HG03439 (cell line): ENCODE data around the gene ARHGEF11.
"Not testable (repeated sequence)": the region's sequence is repeated elsewhere in the genome, so short reads cannot be mapped to it uniquely, and the experiment has no call there.

Source experiments
- ATAC-seq: cut with Tn5 transposase; IDR thresholded peaks from one replicate; pipeline ENCODE4 v1.9.1; 2021; ENCODE audit warnings: mild to moderate bottlenecking, moderate library complexity; ENCODE audit not compliant: unreplicated experiment

Gene ARHGEF11

DNA sequence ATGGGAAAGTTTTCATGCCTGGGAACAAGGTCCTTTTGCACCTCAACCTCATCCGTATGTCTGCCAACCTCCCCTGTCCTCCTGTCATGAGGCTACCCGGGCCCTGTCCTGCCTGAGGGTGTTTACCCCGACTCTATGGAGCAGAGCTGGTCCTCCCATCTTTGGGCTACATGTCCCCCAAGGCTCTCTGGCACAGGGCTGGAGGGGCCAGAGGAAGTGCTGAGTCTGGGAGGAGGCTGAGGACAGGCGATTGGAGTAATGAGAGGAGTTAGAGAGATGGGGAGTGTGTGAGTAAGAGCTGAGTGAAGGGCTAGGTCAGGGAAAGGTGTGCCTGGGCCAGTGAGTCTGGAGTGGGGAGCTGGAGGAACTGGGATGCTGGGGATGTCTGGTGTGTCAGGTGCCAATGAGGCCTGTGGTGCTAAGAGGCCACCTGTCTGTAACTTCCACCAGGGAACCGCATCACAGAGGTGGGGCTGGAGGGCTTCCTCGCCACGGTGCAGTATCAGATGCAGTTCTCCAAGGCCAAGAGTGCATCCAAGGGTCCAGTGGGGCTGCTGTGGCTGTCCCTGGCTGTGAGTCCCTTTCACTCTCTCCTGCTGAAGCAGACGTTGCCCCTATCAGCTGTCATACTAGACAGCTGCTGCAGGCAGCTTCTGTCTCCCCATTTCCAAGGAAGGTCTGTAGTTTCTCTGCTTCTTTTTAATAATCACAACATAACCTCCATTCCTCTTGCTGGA is 113.4 kb downstream of the ARHGEF11 start:
- no peak for ATAC-seq

DNA sequence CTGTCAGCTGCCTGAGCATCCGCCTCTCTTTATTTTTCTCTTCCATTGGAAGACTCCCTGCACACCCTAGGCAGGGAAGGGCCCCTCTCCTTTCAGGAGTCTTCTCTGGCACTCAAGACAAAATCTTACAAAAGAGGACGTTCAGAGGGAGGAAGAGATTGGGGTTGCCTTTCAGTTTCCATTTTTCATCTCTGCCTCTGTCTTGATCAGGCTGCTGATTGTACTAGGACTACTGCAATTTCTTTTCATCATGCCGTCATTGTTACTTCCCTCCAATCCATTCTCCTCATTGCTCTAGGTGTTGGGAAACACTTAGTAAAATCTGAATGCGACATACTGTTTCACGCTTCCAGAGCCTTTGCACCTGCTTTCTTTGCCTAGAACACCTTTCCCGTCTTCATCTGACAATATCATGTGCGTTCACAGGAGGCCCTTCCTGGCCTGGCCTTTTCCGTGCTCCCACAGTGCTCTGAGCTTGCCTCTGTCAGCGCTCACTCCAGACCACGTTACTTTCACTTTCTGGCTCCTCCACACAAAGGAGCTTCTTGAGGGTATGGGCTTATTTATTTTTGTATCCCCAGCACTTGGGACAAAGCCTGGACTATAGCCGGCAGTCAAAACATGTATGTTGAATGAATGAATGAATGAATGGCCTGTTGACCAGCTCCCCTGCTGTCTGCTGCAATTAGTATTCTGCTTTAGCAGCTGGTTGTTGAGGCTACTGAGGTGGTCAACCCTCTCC is 114.2 kb downstream of the ARHGEF11 start:
- no peak for ATAC-seq

DNA sequence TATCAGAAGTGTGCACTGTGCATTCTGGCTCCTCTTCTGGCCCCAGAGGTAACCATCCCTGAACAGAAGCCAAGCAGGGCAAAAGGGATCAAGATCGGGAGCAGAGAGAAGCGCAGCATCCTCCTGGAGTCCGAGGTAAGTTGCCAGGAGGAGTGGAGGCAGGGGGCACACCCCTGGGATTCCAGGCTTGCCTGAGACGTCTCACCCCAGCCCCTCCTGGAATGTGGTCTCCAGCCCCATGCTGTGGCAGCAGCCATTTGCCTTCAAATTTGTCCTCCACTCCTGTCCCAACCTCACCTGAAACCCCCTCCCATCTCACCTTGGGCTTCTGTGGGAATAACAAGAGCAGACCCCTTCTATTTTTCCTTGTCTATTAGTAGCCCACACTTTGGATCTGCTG is 115.1 kb downstream of the ARHGEF11 start:
- no peak for ATAC-seq

DNA sequence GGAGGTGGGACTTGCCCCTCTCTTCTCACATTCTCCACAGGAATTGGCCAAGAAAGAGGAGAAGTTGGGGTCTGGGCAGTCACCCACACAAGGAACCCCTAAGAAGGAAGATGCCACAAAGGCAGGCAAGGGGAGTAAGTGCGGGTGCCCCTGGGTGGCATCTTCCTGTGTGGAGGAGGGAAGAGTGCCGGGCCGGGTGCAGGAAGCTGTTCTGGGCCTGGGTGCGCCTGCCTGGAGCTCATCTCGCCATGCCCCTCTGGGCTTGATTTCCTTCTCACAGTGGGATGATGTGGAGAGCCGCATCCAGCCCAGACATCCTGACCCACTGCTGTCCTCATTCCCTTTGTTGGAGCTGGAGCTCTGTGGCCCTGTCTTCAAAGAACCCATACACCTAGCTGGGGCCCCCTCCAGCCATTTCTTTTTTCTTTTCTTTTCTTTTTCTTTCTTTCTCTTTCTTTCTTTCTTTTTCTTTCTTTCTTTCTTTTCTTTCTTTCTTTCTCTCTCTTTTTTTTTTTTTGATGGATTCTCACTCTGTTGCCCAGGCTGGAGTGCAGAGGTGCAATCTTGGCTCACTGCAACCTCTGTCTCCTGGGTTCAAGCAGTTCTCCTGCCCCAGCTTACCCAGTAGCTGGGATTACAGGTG is 115.8 kb downstream of the ARHGEF11 start:
- no peak for ATAC-seq

- no peak for ATAC-seq
Measured at GRCh38 chr1:156928043-156928602, 117.4 kb downstream of the ARHGEF11 start.

- ATAC-seq, result no peak
Measured at GRCh38 chr1:156927215-156928042, 118.1 kb downstream of the ARHGEF11 start.

- ATAC-seq, result not testable (repeated sequence)
Measured at GRCh38 chr1:156926695-156927094, 118.8 kb downstream of the ARHGEF11 start.

- no peak for ATAC-seq
Measured at GRCh38 chr1:156926175-156926574, 119.4 kb downstream of the ARHGEF11 start.

DNA sequence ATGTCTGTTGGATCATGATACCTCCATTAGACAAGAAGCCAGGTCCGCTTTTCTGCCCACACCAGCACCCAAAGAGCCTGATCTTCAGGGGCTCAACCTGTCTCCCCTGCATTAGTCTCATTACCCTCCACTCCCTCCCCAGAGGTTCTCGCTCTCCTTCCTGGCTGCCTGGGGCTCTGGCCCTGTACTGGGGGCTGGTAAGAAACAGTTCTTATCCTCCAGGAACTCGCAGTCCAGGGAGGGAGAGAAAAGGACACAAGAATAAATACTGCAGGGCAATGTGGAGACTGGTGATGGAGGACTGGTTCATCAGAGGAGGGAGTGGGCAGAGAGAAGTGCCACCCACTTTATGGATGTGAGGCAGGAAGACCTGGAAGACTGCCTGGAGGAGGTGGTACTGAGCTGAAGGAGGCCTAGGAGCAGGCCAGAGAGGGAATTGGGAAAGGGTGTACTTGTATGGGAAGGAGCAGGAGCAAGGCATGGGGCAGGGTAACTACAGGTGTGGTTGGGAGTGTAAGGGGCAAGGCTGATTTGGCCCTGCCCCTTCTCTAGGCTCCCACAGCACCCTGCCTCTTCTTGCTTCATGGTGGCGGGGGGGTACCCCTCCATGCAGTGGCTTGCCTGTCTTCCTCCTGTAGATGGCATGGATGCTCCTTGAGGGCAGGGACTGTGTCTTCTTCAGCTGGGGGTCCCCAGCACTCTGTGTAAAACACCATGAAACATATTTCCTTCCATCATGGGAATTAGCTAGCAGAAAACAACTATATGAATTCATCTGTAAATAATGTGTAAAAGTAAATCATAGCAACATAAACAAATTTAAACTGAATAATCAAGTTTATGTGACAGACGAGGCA is 120.2 kb downstream of the ARHGEF11 start:
- no peak for ATAC-seq

DNA sequence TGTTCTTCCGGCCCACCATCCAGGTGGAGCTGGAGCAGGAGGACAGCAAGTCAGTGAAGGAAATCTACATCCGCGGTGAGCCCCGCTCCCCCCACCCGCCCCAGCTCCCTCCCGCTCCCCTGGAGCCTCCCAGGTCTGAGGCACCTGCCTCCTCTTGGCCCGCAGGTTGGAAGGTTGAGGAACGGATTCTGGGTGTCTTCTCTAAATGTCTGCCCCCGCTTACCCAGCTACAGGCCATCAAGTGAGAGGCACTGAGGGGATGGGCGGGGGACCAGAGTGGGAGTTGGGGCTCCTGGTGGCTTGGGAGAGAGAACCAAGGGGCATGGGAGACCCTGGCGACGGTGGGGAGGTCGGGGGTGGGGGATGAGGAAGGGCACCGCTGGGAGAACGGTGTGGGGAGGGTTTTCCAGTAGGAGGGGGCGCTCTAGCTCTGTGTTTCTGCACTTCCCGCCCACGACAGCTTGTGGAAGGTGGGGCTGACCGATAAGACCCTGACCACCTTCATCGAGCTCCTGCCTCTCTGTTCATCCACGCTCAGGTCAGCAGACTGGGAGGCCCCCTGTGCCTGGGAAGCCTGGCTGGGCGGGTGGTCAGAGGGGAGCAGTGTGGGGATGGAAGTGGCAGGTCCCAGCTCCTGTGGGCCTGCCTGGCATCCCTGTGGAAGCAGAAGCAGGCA is 120.9 kb downstream of the ARHGEF11 start:
- no peak for ATAC-seq

GRCh38 chr1:156923670-156924477 is 121.7 kb downstream of the ARHGEF11 start:
- ATAC-seq, result no peak

GRCh38 chr1:156922986-156923669 is 122.4 kb downstream of the ARHGEF11 start:
- no peak for ATAC-seq

DNA sequence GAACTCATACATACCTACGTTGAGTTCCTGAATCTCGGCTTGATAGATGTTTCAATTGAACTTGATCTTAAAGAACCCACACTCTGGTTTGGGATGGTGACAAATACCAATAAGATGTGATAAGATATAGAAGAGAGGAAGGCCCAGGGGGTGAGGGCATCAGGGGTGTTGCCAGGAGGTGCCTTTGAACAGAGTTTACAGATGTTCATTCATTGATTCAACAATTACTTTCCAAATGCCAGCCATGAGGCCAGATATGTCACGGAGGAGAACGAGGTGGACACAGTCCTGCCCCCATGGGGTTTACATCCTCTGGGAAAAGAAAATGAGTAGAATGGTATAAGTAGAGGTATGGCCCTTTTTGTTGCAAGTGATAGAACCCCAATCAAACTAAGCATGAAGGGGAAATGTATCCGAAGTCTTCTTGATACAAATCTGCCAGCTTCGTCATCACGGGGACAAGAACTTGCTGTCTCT is 124.5 kb downstream of the ARHGEF11 start:
- no peak for ATAC-seq

DNA sequence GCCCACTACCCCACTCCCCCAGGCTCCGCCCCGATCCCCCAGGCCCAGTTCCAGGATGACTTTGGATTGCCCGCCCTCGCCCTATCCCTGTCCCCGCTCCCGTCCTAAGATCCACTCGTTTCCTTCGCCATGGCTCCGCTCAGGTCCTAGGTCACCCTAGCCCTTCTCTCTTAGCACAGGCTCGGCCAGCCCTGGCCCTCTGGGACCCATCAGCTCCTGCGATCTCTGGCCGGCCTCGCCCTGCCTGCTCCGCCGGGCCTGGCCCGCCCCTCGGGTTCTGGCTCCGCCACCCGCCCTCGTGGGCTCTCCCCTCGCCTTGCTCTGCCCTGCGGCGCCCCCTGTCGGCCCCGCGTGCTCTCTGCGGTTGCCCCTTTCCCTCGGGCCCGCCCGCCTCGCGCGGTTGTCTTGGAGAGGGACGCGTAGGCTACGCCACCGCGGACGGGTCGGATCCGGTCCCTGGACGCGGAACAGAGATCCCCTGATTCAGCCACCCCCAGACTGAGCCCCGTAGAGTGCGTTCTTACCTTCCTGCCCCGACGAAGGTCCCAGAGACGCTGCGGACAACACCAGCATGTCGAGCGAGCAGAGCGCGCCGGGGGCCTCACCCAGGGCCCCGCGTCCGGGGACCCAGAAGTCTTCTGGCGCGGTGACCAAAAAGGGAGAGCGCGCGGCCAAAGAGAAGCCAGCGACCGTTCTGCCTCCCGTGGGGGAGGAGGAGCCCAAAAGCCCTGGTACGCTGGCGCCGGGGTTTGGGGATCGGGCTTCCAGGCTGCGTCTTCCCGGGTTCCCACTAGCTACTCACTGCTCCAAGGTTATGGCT is 125.1 kb downstream of the ARHGEF11 start, which contains the start of gene LRRC71:
TSS of gene LRRC71 (plus strand) at position 400 of the 820 bp plus-strand sequence. CDS start at position 572, 172 bp downstream.
- ATAC-seq, result no peak

DNA sequence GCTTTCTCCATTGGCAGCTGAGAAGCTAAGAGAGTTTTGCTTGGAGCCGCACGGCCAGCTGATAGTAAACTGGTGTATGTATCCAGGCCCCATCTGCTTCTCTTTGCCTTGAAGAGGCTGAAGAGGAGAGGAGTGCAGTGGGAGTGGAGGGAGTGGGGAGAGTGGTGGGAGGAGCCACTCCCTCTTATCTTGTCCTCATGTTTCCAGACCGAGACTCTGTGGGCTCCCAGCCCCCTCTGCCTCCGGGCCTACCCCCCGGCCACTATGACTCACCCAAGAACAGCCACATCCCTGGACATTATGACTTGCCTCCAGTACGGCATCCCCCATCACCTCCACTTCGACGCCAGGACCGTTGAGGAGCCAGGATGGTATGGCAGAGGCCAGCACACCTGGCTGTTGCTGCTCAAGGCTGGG is 131.1 kb downstream of the ARHGEF11 start:
- ATAC-seq, result no peak

DNA sequence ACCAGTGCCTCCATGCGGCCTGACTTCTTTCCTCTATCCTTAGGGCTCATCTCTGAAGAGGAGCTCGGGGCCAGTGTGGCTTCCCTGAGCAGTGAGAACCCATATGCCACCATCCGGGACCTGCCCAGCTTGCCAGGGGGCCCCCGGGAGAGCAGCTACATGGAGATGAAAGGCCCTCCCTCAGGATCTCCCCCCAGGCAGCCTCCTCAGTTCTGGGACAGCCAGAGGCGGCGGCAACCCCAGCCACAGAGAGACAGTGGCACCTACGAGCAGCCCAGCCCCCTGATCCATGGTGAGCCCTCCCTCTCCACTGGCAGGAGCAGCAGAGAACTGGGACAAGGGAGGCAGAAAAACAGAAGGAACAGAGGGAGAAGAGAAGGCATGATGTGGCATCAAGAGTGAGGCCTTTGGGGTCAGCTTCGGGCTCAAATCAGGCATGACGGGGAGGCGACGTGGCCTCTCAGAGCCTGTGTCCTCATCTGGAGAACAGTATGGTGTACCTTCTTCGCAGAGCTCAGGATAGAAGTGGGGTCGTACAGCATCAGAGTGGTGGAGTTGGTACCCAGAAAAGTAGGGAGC is 131.6 kb downstream of the ARHGEF11 start:
- no peak for ATAC-seq
